ENCODE measurements around the gene ACO1. TPM values are rescaled to one million over a fixed set of nuclear protein-coding genes. Genes with fewer than 3 reads are reported as not detected.

Gene ACO1
- total RNA-seq, 1 donor from 2014 or later = 37.6 TPM

DNA sequence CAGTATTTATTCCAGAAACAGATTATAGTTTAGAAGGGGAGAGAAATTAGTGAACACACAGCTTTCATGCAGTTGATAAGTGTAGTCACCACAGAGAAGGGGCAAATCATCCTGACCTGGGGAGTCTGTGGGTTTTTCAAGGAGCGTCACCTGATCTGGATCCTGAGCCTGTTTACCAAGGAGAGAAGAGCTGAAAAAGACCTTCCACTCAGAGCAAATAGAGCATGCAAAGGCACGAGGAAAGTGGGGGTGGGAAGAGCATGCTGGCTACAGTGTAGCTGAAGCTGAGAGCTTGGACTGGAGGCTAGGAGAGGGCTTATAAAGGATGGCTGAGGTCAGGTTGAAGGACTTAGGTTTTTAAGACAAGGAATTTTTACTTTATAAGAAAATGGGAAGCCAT, 30.4 kb downstream of the ACO1 start:
- Histone ChIP-seq H2AFZ (replicated peaks) (no peak overlapping the region), H3K9ac (no peak overlapping the region), H4K20me1 (ENCODE audit: low read depth) (no peaks in the 10 kb centered on the region), H3K36me3 (no peaks in the 10 kb centered on the region), H3K4me3 (no peak overlapping the region), H3K79me2 (ENCODE audit: low read depth) (no peaks in the 10 kb centered on the region), H3K27ac (no peak overlapping the region), H3K27me3 (no peaks in the 10 kb centered on the region), H3K4me1 (no peaks in the 10 kb centered on the region), H3K9me3 (ENCODE audit: low read depth) (no peaks in the 10 kb centered on the region), H3K4me2 (no peak overlapping the region), H3F3A (ENCODE audit: low read depth) (no peaks in the 10 kb centered on the region)
- DNase-seq (ENCODE audit: low spot score) = no peak
- no peaks in the 10 kb centered on the region for H3K4me1 Mint-ChIP-seq
- TF ChIP-seq EZH2phosphoT487 (IDR thresholded peaks at IDR 0.05) (no peak), EZH2 (IDR thresholded peaks at IDR 0.05) (no peak)
- TF ChIP-seq, protein P1, sequence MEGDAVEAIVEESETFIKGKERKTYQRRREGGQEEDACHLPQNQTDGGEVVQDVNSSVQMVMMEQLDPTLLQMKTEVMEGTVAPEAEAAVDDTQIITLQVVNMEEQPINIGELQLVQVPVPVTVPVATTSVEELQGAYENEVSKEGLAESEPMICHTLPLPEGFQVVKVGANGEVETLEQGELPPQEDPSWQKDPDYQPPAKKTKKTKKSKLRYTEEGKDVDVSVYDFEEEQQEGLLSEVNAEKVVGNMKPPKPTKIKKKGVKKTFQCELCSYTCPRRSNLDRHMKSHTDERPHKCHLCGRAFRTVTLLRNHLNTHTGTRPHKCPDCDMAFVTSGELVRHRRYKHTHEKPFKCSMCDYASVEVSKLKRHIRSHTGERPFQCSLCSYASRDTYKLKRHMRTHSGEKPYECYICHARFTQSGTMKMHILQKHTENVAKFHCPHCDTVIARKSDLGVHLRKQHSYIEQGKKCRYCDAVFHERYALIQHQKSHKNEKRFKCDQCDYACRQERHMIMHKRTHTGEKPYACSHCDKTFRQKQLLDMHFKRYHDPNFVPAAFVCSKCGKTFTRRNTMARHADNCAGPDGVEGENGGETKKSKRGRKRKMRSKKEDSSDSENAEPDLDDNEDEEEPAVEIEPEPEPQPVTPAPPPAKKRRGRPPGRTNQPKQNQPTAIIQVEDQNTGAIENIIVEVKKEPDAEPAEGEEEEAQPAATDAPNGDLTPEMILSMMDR (IDR thresholded peaks at IDR 0.05) = no peak
- H3K36me3 Mint-ChIP-seq = peaks cover 21% of the 10 kb centered on the region
- H3K9me3 Mint-ChIP-seq = no peaks in the 10 kb centered on the region
- H3K4me3 Mint-ChIP-seq = no peak overlapping the region
- H3K27ac Mint-ChIP-seq = no peak overlapping the region
- peaks cover 2% of the 10 kb centered on the region for H3K27me3 Mint-ChIP-seq (ENCODE audit: insufficient read depth, low read depth)

DNA sequence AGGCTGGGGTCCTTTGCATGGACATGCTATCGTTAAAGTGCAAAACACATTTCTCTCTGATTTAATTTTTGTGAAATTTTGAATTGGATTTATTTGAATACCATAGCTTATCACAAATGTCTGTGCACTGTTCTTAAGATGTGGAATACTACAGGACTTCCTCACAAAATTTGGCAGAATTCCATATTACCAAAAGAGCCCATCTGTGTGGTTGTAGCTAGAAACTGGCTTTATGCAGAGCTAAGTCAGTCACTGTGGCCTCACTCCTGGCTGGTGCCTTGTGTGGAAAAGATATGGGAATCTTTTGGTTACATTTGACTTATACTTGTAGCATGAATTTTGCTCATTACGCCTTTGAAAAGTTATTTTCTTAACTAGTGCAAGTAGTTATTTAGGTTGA, 35.5 kb downstream of the ACO1 start:
- Mint-ChIP-seq H3K4me3 (no peak overlapping the region), H3K27me3 (ENCODE audit: insufficient read depth, low read depth) (peaks cover 2% of the 10 kb centered on the region), H3K27ac (no peak overlapping the region), H3K4me1 (no peaks in the 10 kb centered on the region), H3K9me3 (no peaks in the 10 kb centered on the region), H3K36me3 (peaks cover 27% of the 10 kb centered on the region)
- H3K4me1 ChIP-seq = no peaks in the 10 kb centered on the region
- no peak overlapping the region for H3K9ac ChIP-seq
- no peaks in the 10 kb centered on the region for H3F3A ChIP-seq (ENCODE audit: low read depth)
- H3K27me3 ChIP-seq = no peaks in the 10 kb centered on the region
- no peak overlapping the region for H3K4me2 ChIP-seq
- DNase-seq (ENCODE audit: low spot score) = no peak
- no peaks in the 10 kb centered on the region for H3K9me3 ChIP-seq (ENCODE audit: low read depth)
- H3K4me3 ChIP-seq = no peak overlapping the region
- H3K36me3 ChIP-seq = no peaks in the 10 kb centered on the region
- no peaks in the 10 kb centered on the region for H3K79me2 ChIP-seq (ENCODE audit: low read depth)
- no peaks in the 10 kb centered on the region for H4K20me1 ChIP-seq (ENCODE audit: low read depth)
- H3K27ac ChIP-seq = no peak overlapping the region
- TF ChIP-seq EZH2 (IDR thresholded peaks at IDR 0.05) (no peak), EZH2phosphoT487 (IDR thresholded peaks at IDR 0.05) (no peak)
- TF ChIP-seq, protein P1 (IDR thresholded peaks at IDR 0.05) = no peak
- H2AFZ ChIP-seq (replicated peaks) = no peak overlapping the region

DNA sequence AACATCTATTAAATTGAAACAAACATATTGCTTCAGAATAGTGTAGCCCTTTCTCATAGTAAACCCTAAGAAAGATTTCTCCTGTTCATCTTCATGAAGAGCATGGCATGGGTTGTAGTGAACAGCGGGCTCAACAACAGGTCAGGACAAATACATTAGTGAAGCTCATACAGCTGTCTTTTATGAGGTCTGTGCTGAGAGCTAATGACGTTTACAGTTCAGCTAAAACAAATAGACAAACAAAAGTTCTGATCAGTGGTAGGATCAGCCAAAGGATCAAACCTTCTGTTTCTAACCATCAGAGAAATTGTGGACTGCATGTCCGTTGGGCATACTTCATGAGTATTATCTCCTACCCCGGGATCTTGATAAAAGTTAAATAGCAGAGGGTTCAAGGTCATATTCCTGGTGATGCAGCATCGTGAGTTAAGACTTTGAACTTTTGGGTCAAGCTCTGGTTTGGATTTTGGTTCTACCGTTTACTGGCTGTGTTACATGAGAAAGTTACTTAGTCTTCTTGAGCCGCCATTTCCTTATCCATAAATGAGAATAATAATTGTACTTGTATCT, 37.9 kb downstream of the ACO1 start:
- Histone ChIP-seq H3K4me1 (no peaks in the 10 kb centered on the region), H3K9me3 (ENCODE audit: low read depth) (no peaks in the 10 kb centered on the region), H3K9ac (no peak overlapping the region), H3K36me3 (no peaks in the 10 kb centered on the region), H3K27ac (no peak overlapping the region), H3K4me3 (no peak overlapping the region), H3K27me3 (no peaks in the 10 kb centered on the region), H2AFZ (replicated peaks) (no peak overlapping the region), H3K79me2 (ENCODE audit: low read depth) (no peaks in the 10 kb centered on the region), H3F3A (ENCODE audit: low read depth) (no peaks in the 10 kb centered on the region), H3K4me2 (no peak overlapping the region), H4K20me1 (ENCODE audit: low read depth) (no peaks in the 10 kb centered on the region)
- TF ChIP-seq EZH2phosphoT487 (IDR thresholded peaks at IDR 0.05) (no peak), EZH2 (IDR thresholded peaks at IDR 0.05) (no peak)
- TF ChIP-seq, protein P1 (IDR thresholded peaks at IDR 0.05) = no peak
- peaks cover 2% of the 10 kb centered on the region for H3K27me3 Mint-ChIP-seq (ENCODE audit: insufficient read depth, low read depth)
- H3K9me3 Mint-ChIP-seq = no peaks in the 10 kb centered on the region
- DNase-seq (ENCODE audit: low spot score) = no peak
- H3K27ac Mint-ChIP-seq = no peak overlapping the region
- H3K36me3 Mint-ChIP-seq = peaks cover 32% of the 10 kb centered on the region
- no peaks in the 10 kb centered on the region for H3K4me1 Mint-ChIP-seq
- H3K4me3 Mint-ChIP-seq = no peak overlapping the region
